Measurements from ENCODE around the gene CCR5.

CCR5 gene

DNA sequence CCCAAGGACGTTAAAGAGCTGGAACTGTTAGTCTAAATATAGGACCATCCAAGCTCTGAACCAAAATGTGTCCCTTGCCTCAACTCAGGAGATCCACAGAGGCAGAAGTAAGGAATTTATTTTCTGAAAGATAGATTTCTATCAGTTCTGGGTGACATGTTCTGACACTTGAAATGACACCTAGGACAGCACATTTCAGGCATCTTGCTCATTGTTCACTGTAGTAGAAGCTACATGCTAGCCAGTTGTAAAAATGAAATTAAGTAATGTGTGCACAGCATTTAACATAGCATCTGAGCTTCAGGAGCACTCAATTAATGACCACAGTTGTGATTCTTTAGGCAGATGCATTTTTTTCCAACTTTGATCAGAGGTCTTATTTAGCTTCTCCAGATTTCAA lies 16.3 kb upstream of the CCR5 start:
- Histone ChIP-seq H3K27ac (ENCODE audit: extremely low read depth, low read depth, low read length) (no peak overlapping the region), H3K4me1 (ENCODE audit: control insufficient read depth, insufficient read depth, low read length) (no peaks in the 10 kb centered on the region), H3K4me3 (ENCODE audit: low read depth, low read length) (no peak overlapping the region), H3K9me3 (ENCODE audit: control insufficient read depth, insufficient read depth, low read depth, low read length) (no peaks in the 10 kb centered on the region), H3K36me3 (ENCODE audit: control insufficient read depth in 2 of 2, insufficient read depth in 1 of 2, low read length in 2 of 2) (no peaks in the 10 kb centered on the region)
- ChIA-PET POLR2A (no interaction called here), CTCF (interaction anchor here (1.4 kb wide), 1 partner anchor 14 kb away, joined by 4 read pairs; no protein-coding TSS in a partner anchor)
- TF ChIP-seq KLF7 (tag by site-specific recombination; IDR thresholded peaks at IDR 0.05; ENCODE audit: borderline replicate concordance) (no peak), ZNF19 (tag by site-specific recombination; IDR thresholded peaks at IDR 0.05; ENCODE audit: low read depth) (no peak), ZNF830 (tag by site-specific recombination; IDR thresholded peaks at IDR 0.05; ENCODE audit: low read depth) (no peak), SALL2 (tag by site-specific recombination; IDR thresholded peaks at IDR 0.05; ENCODE audit: borderline replicate concordance) (no peak), ZNF658 (tag by site-specific recombination; IDR thresholded peaks at IDR 0.05) (no peak), ZNF777 (tag by site-specific recombination; IDR thresholded peaks at IDR 0.05; ENCODE audit: borderline replicate concordance) (no peak), ZSCAN23 (tag by site-specific recombination; IDR thresholded peaks at IDR 0.05) (no peak), ZNF549 (tag by site-specific recombination; IDR thresholded peaks at IDR 0.05) (no peak), ZNF707 (tag by site-specific recombination; IDR thresholded peaks at IDR 0.05) (no peak)
- TF ChIP-seq, protein P1, sequence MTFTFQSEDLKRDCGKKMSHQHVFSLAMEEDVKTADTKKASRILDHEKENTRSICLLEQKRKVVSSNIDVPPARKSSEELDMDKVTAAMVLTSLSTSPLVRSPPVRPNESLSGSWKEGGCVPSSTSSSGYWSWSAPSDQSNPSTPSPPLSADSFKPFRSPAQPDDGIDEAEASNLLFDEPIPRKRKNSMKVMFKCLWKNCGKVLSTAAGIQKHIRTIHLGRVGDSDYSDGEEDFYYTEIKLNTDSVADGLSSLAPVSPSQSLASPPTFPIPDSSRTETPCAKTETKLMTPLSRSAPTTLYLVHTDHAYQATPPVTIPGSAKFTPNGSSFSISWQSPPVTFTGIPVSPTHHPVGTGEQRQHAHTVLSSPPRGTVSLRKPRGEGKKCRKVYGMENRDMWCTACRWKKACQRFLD (tag by site-specific recombination; IDR thresholded peaks at IDR 0.05), result no peak
- TF ChIP-seq, protein P2, sequence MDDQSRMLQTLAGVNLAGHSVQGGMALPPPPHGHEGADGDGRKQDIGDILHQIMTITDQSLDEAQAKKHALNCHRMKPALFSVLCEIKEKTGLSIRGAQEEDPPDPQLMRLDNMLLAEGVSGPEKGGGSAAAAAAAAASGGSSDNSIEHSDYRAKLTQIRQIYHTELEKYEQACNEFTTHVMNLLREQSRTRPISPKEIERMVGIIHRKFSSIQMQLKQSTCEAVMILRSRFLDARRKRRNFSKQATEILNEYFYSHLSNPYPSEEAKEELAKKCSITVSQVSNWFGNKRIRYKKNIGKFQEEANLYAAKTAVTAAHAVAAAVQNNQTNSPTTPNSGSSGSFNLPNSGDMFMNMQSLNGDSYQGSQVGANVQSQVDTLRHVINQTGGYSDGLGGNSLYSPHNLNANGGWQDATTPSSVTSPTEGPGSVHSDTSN (CRISPR knock-in tag; IDR thresholded peaks at IDR 0.05), result no peak
- TF ChIP-seq, protein P3, sequence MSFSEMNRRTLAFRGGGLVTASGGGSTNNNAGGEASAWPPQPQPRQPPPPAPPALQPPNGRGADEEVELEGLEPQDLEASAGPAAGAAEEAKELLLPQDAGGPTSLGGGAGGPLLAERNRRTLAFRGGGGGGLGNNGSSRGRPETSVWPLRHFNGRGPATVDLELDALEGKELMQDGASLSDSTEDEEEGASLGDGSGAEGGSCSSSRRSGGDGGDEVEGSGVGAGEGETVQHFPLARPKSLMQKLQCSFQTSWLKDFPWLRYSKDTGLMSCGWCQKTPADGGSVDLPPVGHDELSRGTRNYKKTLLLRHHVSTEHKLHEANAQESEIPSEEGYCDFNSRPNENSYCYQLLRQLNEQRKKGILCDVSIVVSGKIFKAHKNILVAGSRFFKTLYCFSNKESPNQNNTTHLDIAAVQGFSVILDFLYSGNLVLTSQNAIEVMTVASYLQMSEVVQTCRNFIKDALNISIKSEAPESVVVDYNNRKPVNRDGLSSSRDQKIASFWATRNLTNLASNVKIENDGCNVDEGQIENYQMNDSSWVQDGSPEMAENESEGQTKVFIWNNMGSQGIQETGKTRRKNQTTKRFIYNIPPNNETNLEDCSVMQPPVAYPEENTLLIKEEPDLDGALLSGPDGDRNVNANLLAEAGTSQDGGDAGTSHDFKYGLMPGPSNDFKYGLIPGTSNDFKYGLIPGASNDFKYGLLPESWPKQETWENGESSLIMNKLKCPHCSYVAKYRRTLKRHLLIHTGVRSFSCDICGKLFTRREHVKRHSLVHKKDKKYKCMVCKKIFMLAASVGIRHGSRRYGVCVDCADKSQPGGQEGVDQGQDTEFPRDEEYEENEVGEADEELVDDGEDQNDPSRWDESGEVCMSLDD (tag by site-specific recombination; IDR thresholded peaks at IDR 0.05), result no peak

GRCh38 chr3:46354984-46355383 lies 15.8 kb upstream of the CCR5 start:
- H3K4me3 ChIP-seq (ENCODE audit: low read depth, low read length), result no peak overlapping the region
- no peaks in the 10 kb centered on the region for H3K36me3 ChIP-seq (ENCODE audit: control insufficient read depth in 2 of 2, insufficient read depth in 1 of 2, low read length in 2 of 2)
- no peaks in the 10 kb centered on the region for H3K4me1 ChIP-seq (ENCODE audit: control insufficient read depth, insufficient read depth, low read length)
- CTCF ChIA-PET, result interaction anchor here (1.4 kb wide), 1 partner anchor 14 kb away, joined by 4 read pairs; no protein-coding TSS in a partner anchor
- H3K27ac ChIP-seq (ENCODE audit: extremely low read depth, low read depth, low read length), result no peak overlapping the region
- H3K9me3 ChIP-seq (ENCODE audit: control insufficient read depth, insufficient read depth, low read depth, low read length), result no peaks in the 10 kb centered on the region
- TF ChIP-seq ZFP3 (tag by site-specific recombination; IDR thresholded peaks at IDR 0.05; ENCODE audit: low read depth), result peak; percentile 59; the same call in 1 of the 2 replicates
- TF ChIP-seq, protein P2 (CRISPR knock-in tag; IDR thresholded peaks at IDR 0.05), result no peak
- POLR2A ChIA-PET, result no interaction called here

DNA sequence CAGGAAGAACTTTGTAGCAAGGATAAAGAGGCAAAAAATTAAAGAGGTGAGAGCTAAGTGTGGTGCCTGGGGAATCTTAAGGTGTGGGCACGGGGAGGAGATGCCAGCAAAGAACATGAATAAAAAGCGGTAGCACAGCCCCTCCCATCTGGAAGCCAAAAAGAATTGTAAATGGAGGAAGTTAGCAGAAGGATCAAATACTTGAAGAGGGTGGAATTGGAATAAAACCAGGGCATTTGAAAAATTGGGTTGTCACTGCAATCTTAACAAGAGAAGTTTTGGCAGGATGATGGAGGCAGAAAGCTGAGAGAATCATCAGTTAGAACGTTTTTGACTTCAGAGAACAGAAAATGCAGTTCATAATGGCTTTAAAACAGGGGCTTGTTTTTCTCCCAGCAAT lies 14.5 kb upstream of the CCR5 start:
- Histone ChIP-seq H3K4me1 (ENCODE audit: control insufficient read depth, insufficient read depth, low read length) (no peaks in the 10 kb centered on the region), H3K9me3 (ENCODE audit: control insufficient read depth, insufficient read depth, low read depth, low read length) (no peaks in the 10 kb centered on the region), H3K36me3 (ENCODE audit: control insufficient read depth in 2 of 2, insufficient read depth in 1 of 2, low read length in 2 of 2) (no peaks in the 10 kb centered on the region), H3K27ac (ENCODE audit: extremely low read depth, low read depth, low read length) (no peak overlapping the region), H3K4me3 (ENCODE audit: low read depth, low read length) (no peak overlapping the region)
- ChIA-PET CTCF (no interaction called here), POLR2A (no interaction called here)
- TF ChIP-seq ZNF114 (tag by site-specific recombination; IDR thresholded peaks at IDR 0.05) (no peak), ZNF23 (tag by site-specific recombination; IDR thresholded peaks at IDR 0.05; ENCODE audit: borderline replicate concordance) (no peak), ZNF175 (tag by site-specific recombination; IDR thresholded peaks at IDR 0.05) (no peak), SCRT1 (tag by site-specific recombination; IDR thresholded peaks at IDR 0.05; ENCODE audit: borderline replicate concordance) (no peak), ZNF580 (tag by site-specific recombination; IDR thresholded peaks at IDR 0.05) (no peak), SCRT2 (tag by site-specific recombination; IDR thresholded peaks at IDR 0.05) (no peak), ZNF416 (tag by site-specific recombination; IDR thresholded peaks at IDR 0.05) (no peak), ZNF341 (tag by site-specific recombination; IDR thresholded peaks at IDR 0.05; ENCODE audit: low read depth) (no peak), MZF1 (tag by site-specific recombination; IDR thresholded peaks at IDR 0.05; ENCODE audit: borderline replicate concordance) (no peak), ZNF24 (tag by site-specific recombination; IDR thresholded peaks at IDR 0.05) (no peak), ZNF132 (tag by site-specific recombination; IDR thresholded peaks at IDR 0.05; ENCODE audit: borderline replicate concordance) (no peak), ZNF76 (tag by site-specific recombination; IDR thresholded peaks at IDR 0.05; ENCODE audit: borderline replicate concordance, low read depth) (no peak), ZNF292 (tag by site-specific recombination; IDR thresholded peaks at IDR 0.05; ENCODE audit: borderline replicate concordance, low read depth) (no peak)
